GM20000 (cell line): ENCODE results near the gene PTPRG.

ENCODE experiments used
- DNase-seq: peaks from one replicate; pipeline ENCODE4 v3.0.0; 2012; ENCODE audit warnings: low spot score
- TF ChIP-seq, protein P1 (sequence below): IDR thresholded peaks from 2 replicates; pipeline ENCODE4 v1.5.1; 2012; ENCODE audit warnings: mild to moderate bottlenecking, control low read depth; ENCODE audit errors: extremely low read depth, missing control alignments

The PTPRG gene

GRCh38 chr3:62201438-62202035 is 640.2 kb downstream of the PTPRG start:
- peak; percentile 58 for DNase-seq
- TF ChIP-seq, protein P1, sequence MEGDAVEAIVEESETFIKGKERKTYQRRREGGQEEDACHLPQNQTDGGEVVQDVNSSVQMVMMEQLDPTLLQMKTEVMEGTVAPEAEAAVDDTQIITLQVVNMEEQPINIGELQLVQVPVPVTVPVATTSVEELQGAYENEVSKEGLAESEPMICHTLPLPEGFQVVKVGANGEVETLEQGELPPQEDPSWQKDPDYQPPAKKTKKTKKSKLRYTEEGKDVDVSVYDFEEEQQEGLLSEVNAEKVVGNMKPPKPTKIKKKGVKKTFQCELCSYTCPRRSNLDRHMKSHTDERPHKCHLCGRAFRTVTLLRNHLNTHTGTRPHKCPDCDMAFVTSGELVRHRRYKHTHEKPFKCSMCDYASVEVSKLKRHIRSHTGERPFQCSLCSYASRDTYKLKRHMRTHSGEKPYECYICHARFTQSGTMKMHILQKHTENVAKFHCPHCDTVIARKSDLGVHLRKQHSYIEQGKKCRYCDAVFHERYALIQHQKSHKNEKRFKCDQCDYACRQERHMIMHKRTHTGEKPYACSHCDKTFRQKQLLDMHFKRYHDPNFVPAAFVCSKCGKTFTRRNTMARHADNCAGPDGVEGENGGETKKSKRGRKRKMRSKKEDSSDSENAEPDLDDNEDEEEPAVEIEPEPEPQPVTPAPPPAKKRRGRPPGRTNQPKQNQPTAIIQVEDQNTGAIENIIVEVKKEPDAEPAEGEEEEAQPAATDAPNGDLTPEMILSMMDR: peak; percentile 47

DNA sequence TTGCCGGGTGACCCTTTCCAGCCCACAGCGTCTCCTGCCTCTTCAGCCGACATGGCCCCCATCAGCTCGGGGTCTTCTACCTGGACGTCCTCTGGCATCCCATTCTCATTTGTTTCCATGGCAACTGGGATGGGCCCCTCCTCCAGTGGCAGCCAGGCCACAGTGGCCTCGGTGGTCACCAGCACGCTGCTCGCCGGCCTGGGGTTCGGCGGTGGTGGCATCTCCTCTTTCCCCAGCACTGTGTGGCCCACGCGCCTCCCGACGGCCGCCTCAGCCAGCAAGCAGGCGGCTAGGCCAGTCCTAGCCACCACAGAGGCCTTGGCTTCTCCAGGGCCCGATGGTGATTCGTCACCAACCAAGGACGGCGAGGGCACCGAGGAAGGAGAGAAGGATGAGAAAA is 641.8 kb downstream of the PTPRG start:
- DNase-seq: no peak
- TF ChIP-seq, protein P1: no peak

DNA sequence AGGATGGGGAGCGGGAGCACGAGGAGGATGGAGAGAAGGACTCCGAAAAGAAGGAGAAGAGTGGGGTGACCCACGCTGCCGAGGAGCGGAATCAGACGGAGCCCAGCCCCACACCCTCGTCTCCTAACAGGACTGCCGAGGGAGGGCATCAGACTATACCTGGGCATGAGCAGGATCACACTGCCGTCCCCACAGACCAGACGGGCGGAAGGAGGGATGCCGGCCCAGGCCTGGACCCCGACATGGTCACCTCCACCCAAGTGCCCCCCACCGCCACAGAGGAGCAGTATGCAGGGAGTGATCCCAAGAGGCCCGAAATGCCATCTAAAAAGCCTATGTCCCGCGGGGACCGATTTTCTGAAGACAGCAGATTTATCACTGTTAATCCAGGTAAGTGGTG is 642.2 kb downstream of the PTPRG start:
- TF ChIP-seq, protein P1: no peak

GRCh38 chr3:62207197-62207596 is 645.8 kb downstream of the PTPRG start:
- TF ChIP-seq, protein P1: no peak
- no peak for DNase-seq

More for the DNA sequence above, 642.2 kb downstream of the PTPRG start:
- DNase-seq: no peak

DNA sequence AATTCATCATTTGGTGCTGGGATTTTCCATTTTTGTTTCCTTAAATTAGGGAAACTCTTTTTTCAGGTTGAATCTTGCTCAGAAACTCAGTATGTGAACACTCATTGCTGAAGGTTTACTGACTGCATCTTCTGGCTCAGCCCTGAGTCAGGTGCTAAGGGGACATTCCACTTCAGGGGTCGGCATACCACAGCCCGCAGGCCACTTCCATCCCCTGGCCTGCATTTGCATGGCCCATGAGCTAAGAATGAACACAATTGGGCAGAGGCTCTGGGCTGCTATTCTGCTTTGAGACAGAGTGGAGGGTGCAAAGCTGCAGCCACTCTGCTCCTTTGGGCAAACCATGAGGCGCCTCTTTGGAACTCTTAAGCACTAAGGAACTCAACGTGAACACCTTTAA is 647.0 kb downstream of the PTPRG start:
- no peak for DNase-seq
- TF ChIP-seq, protein P1: no peak

DNA sequence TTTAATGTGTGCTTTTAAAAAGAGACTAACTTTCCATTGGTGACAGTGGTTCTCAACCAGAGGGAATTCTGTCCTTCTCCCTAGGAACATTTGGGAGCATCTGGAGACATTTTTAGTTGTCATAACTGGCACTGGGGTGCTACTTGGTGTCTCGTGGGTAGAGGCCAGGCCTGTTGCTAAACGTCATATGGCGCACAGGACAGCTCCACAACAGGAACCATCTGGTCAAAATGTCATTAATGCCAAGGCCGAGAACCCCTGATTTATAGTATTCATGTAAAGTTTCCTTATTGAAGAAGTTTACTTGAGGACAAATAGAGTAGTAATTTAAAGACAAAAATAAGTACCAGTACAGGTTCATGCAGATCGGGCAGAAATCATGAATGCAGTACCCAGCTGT is 647.7 kb downstream of the PTPRG start:
- no peak for DNase-seq
- TF ChIP-seq, protein P1: no peak

- no peak for DNase-seq
- TF ChIP-seq, protein P1: no peak
Observed at GRCh38 chr3:62210011-62210410, 648.6 kb downstream of the PTPRG start.
